GM19463 (cell line): ENCODE measurements around the gene ANKRD33.

ENCODE experiments used
- ATAC-seq: cut with Tn5 transposase; IDR thresholded peaks from one replicate; pipeline ENCODE4 v1.9.1; 2021; ENCODE audit warnings: mild to moderate bottlenecking, moderate library complexity; ENCODE audit not compliant: unreplicated experiment

ANKRD33 gene

GRCh38 chr12:51887476-51888315, at the start of gene ANKRD33:
TSS of gene ANKRD33 (plus strand) at chr12:51888103. CDS start at chr12:51888187, 84 bp downstream.
- no peak for ATAC-seq

- ATAC-seq = no peak
Measured at GRCh38 chr12:51838762-51839161, 49.1 kb upstream of the ANKRD33 start.

GRCh38 chr12:51839310-51839947, 48.5 kb upstream of the ANKRD33 start:
- ATAC-seq = no peak

- no peak for ATAC-seq
Measured at GRCh38 chr12:51840966-51841365, 46.9 kb upstream of the ANKRD33 start.

GRCh38 chr12:51841727-51842126, 46.2 kb upstream of the ANKRD33 start:
- no peak for ATAC-seq

- no peak for ATAC-seq
Measured at GRCh38 chr12:51844854-51845253, 43.0 kb upstream of the ANKRD33 start.

- ATAC-seq = no peak
Measured at GRCh38 chr12:51845482-51845881, 42.4 kb upstream of the ANKRD33 start.

GRCh38 chr12:51846271-51846691, 41.6 kb upstream of the ANKRD33 start:
- no peak for ATAC-seq

GRCh38 chr12:51846911-51847642, 40.8 kb upstream of the ANKRD33 start:
- ATAC-seq = no peak

GRCh38 chr12:51847643-51848325, 40.1 kb upstream of the ANKRD33 start:
- ATAC-seq = no peak

- ATAC-seq = no peak
Measured at GRCh38 chr12:51848326-51848727, 39.6 kb upstream of the ANKRD33 start, which contains the start of gene FIGNL2. TSS of gene FIGNL2 (minus strand) at chr12:51848718. CDS start at chr12:51822413, 26,305 bp downstream.

- ATAC-seq = no peak
Measured at GRCh38 chr12:51848841-51849735, 38.8 kb upstream of the ANKRD33 start.

- no peak for ATAC-seq
Measured at GRCh38 chr12:51850081-51850964, 37.6 kb upstream of the ANKRD33 start.

- no peak for ATAC-seq
Measured at GRCh38 chr12:51850965-51851299, 37.0 kb upstream of the ANKRD33 start.

- no peak for ATAC-seq
Measured at GRCh38 chr12:51851413-51852124, 36.3 kb upstream of the ANKRD33 start.

GRCh38 chr12:51852404-51853137, 35.3 kb upstream of the ANKRD33 start:
- ATAC-seq = no peak

GRCh38 chr12:51855586-51856428, 32.1 kb upstream of the ANKRD33 start:
- ATAC-seq = no peak
